PC-9 (cell line): ENCODE data around the gene SPRED1. TPM values are rescaled to one million over a fixed set of nuclear protein-coding genes. Genes with fewer than 3 reads are reported as not detected.
A peak's percentile ranks its signal among the peaks of the same experiment; 100 is the strongest.

ENCODE experiments used
- BruUV-seq: library from RNA; stranded (reverse); fragments of 400-500 nt; replicated peaks from 2 replicates; lab custom pipeline; 2021; lab: Mats Ljungman, UMichigan
- CTCF ChIA-PET: fragments of 300-600 bp; sonication (Branson Sonifier 250); formaldehyde crosslinking; loops from one replicate; lab custom pipeline; 2022; ENCODE audit warnings: antibody characterized with exemption; lab: Charles Lee
- POLR2A ChIA-PET: fragments of 300-600 bp; sonication (Branson Sonifier 250); formaldehyde crosslinking; loops from one replicate; lab custom pipeline; 2022; ENCODE audit warnings: antibody characterized with exemption; ENCODE audit not compliant: unreplicated experiment; lab: Charles Lee
- DNase-seq, 2 experiments: peaks; one replicate each; pipeline versions ENCODE4 v3.0.0 to v3.0.0-alpha.2; 2015 to 2022; ENCODE audit warnings: mixed read lengths in 1 of 2
- H2AFZ ChIP-seq: fragments of 200-600 bp; sonication (generic); 2 replicates; pipeline ENCODE4 v1.8.1; 2017; ENCODE audit warnings: antibody characterized with exemption
- H3F3A ChIP-seq: fragments of 200-600 bp; sonication (generic); 2 replicates; pipeline ENCODE4 v1.8.1; 2017; ENCODE audit warnings: antibody characterized with exemption, mild to moderate bottlenecking, low read depth; ENCODE audit not compliant: insufficient read depth
- H3K27ac ChIP-seq: fragments of 200-600 bp; sonication (generic); 2 replicates; pipeline ENCODE4 v1.6.1; 2016; ENCODE audit warnings: mixed run types
- H3K27me3 ChIP-seq: fragments of 200-600 bp; sonication (generic); 2 replicates; pipeline ENCODE4 v1.6.1; 2016; ENCODE audit warnings: low read depth, mixed run types; ENCODE audit not compliant: insufficient read depth
- H3K36me3 ChIP-seq: fragments of 200-600 bp; sonication (generic); 2 replicates; pipeline ENCODE4 v1.6.1; 2016; ENCODE audit warnings: low read depth, mixed run types
- H3K4me1 ChIP-seq: fragments of 200-600 bp; sonication (generic); replicated peaks from 2 replicates; pipeline ENCODE4 v1.6.1; 2016; ENCODE audit warnings: mixed run types; ENCODE audit not compliant: insufficient read depth
- H3K4me2 ChIP-seq: fragments of 200-600 bp; sonication (generic); 2 replicates; pipeline ENCODE4 v1.6.1; 2017; ENCODE audit warnings: mixed run types
- H3K4me3 ChIP-seq: fragments of 200-600 bp; sonication (generic); 2 replicates; pipeline ENCODE4 v1.6.1; 2016; ENCODE audit warnings: mixed run types
- H3K79me2 ChIP-seq: fragments of 200-600 bp; sonication (generic); 2 replicates; pipeline ENCODE4 v1.6.1; 2017; ENCODE audit warnings: low read depth, mixed run types
- H3K9me2 ChIP-seq: fragments of 200-600 bp; sonication (generic); 2 replicates; pipeline ENCODE4 v1.8.1; 2017; ENCODE audit warnings: mild to moderate bottlenecking; ENCODE audit not compliant: insufficient read depth
- H3K9me3 ChIP-seq: fragments of 200-600 bp; sonication (generic); 2 replicates; pipeline ENCODE4 v1.8.1; 2016; ENCODE audit warnings: low read depth; ENCODE audit not compliant: insufficient read depth
- H4K20me1 ChIP-seq: fragments of 200-600 bp; sonication (generic); 2 replicates; pipeline ENCODE4 v1.8.1; 2017; ENCODE audit not compliant: insufficient read depth
- EZH2 ChIP-seq: fragments of 200-600 bp; sonication (generic); IDR thresholded peaks from 2 replicates; pipeline ENCODE4 v1.8.0; 2017; ENCODE audit warnings: antibody characterized with exemption, low read depth
- intact Hi-C: fragments of 100-400 bp; cut with micrococcal nuclease; formaldehyde crosslinking; loops from one replicate; pipeline ENCODE4 v1.10.0; 2022; ENCODE audit not compliant: unreplicated experiment
- total RNA-seq: library from RNA; stranded (reverse); gene quantifications from 2 replicates; pipeline ENCODE4 v1.2.3, GENCODE V29; 2021
- TF ChIP-seq, protein P1 (sequence below): fragments of 200-600 bp; sonication (generic); conservative IDR thresholded peaks from 2 replicates; pipeline ENCODE4 v1.6.1; 2017; ENCODE audit warnings: mixed run types, antibody characterized with exemption, mild to moderate bottlenecking, moderate library complexity

The SPRED1 gene
- total RNA-seq, 1 experiment from 2014 or later, result 16.5 TPM

DNA sequence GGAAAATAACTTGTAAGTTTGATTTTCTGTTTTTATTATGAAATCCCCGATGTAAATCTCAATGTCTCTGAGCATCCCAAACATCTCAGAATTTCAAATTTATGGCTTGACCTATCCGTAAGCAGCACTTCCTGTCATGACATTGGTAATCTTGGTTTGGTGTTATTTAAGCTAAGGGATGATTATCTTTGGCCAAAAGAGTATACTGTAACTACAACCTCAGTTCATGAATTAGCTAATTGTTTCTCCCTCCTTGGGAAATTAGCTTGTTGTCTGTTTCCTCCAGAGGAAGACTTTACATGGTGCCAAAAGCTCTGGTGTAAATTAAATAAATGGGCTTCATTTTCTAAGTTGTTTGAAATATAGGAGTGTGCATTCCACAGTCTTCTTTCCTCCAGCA lies 28.1 kb upstream of the SPRED1 start:
- Histone ChIP-seq H2AFZ (no peak overlapping the region), H3K27ac (no peak overlapping the region), H3K36me3 (no peaks in the 10 kb centered on the region), H3K9me3 (no peaks in the 10 kb centered on the region), H3K4me3 (no peak overlapping the region), H4K20me1 (no peaks in the 10 kb centered on the region), H3K9me2 (no peaks in the 10 kb centered on the region), H3K4me2 (no peak overlapping the region), H3K27me3 (no peaks in the 10 kb centered on the region), H3F3A (no peaks in the 10 kb centered on the region), H3K4me1 (peaks cover 21% of the 10 kb centered on the region), H3K79me2 (no peaks in the 10 kb centered on the region)
- no TSS peak for BruUV-seq
- intact Hi-C loops, result no loop called here
- TF ChIP-seq, protein P1, sequence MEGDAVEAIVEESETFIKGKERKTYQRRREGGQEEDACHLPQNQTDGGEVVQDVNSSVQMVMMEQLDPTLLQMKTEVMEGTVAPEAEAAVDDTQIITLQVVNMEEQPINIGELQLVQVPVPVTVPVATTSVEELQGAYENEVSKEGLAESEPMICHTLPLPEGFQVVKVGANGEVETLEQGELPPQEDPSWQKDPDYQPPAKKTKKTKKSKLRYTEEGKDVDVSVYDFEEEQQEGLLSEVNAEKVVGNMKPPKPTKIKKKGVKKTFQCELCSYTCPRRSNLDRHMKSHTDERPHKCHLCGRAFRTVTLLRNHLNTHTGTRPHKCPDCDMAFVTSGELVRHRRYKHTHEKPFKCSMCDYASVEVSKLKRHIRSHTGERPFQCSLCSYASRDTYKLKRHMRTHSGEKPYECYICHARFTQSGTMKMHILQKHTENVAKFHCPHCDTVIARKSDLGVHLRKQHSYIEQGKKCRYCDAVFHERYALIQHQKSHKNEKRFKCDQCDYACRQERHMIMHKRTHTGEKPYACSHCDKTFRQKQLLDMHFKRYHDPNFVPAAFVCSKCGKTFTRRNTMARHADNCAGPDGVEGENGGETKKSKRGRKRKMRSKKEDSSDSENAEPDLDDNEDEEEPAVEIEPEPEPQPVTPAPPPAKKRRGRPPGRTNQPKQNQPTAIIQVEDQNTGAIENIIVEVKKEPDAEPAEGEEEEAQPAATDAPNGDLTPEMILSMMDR, result no peak
- TF ChIP-seq EZH2, result no peak
- POLR2A ChIA-PET, result no interaction called here
- CTCF ChIA-PET, result interaction anchor here (0.7 kb wide), 1 partner anchor 228 kb away, joined by 3 read pairs; no protein-coding TSS in a partner anchor
- DNase-seq, result no peak

DNA sequence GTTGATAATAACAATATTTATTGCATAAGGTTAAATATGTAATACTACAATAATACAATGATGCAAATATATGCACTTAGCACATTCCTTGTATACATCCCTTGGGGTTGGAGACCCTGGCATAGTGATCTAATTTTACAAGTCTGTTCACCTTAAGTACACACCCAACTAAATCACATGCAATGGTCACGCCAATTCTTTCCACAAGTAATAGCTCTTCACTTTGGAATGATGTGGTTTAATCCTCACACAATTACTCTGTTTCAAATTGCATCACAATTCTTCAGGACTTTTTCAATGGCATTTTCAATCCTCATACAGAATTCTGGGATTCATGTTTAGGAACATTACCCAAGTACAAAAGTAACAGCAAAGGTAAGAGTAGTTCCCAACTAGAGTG lies 27.3 kb upstream of the SPRED1 start:
- Histone ChIP-seq H3K27me3 (no peaks in the 10 kb centered on the region), H2AFZ (no peak overlapping the region), H3K9me3 (no peaks in the 10 kb centered on the region), H4K20me1 (no peaks in the 10 kb centered on the region), H3K4me1 (peaks cover 21% of the 10 kb centered on the region), H3K36me3 (no peaks in the 10 kb centered on the region), H3F3A (no peaks in the 10 kb centered on the region), H3K27ac (no peak overlapping the region), H3K4me3 (no peak overlapping the region), H3K9me2 (no peaks in the 10 kb centered on the region), H3K79me2 (no peaks in the 10 kb centered on the region), H3K4me2 (no peak overlapping the region)
- BruUV-seq, result no TSS peak
- intact Hi-C loops, result no loop called here
- no peak for DNase-seq
- ChIA-PET CTCF (no interaction called here), POLR2A (no interaction called here)
- TF ChIP-seq EZH2, result no peak
- TF ChIP-seq, protein P1, result no peak

DNA sequence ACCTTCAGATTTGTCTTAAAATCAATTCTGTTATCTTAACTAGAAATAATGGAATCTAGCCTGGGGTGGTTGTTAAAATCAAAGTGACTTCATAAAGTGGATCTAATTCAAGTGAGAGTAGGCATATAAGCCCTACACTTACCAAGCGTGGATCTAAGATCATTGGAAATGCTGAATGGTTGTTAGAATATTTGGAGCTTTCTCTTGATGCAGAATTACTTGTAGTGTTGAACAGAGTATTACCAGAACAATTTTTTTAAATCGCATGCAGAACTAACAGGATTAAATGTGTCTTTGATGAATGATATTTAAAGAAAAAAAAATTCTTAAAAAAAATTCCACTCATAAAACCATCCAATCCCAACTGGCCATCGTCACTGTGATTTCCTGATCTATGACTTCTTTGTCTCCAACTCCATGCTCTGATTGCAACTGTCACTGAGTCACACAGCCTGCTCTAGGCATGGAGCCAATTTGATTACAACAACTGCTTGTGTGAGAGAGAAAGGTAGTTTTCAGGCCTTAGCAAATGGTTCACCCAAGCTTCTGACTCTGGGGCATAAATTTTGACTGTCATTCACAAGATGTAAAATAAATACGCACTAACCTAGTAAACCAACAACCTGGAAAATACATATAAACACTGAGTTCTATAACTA lies 25.9 kb upstream of the SPRED1 start:
- intact Hi-C loops, result no loop called here
- POLR2A ChIA-PET, result interaction anchor here (0.6 kb wide), 1 partner anchor 89 kb away, joined by 4 read pairs; no protein-coding TSS in a partner anchor
- no peaks in the 10 kb centered on the region for H3K27me3 ChIP-seq
- no peaks in the 10 kb centered on the region for H4K20me1 ChIP-seq
- CTCF ChIA-PET, result no interaction called here
- no peaks in the 10 kb centered on the region for H3K9me3 ChIP-seq
- peak; percentile 32 to 76 for DNase-seq
- no peak overlapping the region for H3K4me2 ChIP-seq
- no peak overlapping the region for H2AFZ ChIP-seq
- no peaks in the 10 kb centered on the region for H3K36me3 ChIP-seq
- H3K4me3 ChIP-seq, result no peak overlapping the region
- H3K4me1 ChIP-seq, result 0 out of 2 replicates have a peak, but pooled peaks cover 13% of the 10 kb centered on the region
- H3K9me2 ChIP-seq, result no peaks in the 10 kb centered on the region
- no peak overlapping the region for H3K27ac ChIP-seq
- H3K79me2 ChIP-seq, result no peaks in the 10 kb centered on the region
- BruUV-seq, result no TSS peak
- TF ChIP-seq, protein P1, result no peak
- no peak for TF ChIP-seq EZH2
- no peaks in the 10 kb centered on the region for H3F3A ChIP-seq
